ENCODE data around the gene SLC24A3. TPM values are rescaled to one million over a fixed set of nuclear protein-coding genes. Genes with fewer than 3 reads are reported as not detected.
"Not testable (repeated sequence)": the region's sequence is repeated elsewhere in the genome, so short reads cannot be mapped to it uniquely, and the experiment has no call there.

SLC24A3 gene
- total RNA-seq, 1 donor from 2014 or later: 0.51 TPM

DNA sequence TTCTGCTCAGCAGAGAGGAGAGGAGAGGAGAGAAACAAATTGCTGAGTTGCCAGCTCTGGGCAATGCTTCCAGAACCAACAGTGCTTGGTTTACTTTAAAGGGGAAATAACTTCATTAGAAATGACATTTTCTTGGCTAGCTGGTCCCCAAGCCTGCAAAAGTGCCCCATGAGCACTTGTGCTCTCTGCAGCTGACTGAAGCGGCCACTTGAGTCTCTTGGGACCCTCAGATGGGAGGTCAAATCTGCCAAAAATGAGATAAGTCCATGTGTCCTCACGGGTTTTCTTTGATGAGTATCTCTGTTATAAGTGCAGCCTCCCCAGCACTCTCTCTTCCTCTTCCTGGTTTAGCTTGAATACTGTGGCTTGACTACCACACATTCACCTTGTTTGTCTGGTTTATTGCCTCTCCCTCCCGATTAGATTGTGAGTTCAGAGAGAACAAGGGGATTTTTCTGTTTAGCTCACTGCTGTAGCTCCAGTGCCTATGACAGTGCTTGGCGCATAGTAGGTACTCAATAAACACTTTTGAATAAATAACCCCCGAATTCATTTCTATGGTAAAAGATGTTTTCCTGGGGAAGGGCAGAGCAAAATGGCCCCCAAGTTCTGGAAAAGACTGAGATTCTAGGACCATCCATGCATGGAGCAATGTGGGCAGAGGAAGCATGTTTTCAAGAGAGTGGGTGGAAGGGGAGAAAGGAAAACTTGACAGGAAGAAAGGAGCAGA is 538.6 kb downstream of the SLC24A3 start:
- Mint-ChIP-seq H3K9me3 (no peaks in the 10 kb centered on the region), H3K36me3 (ENCODE audit: low read depth) (no peaks in the 10 kb centered on the region), H3K4me3 (no peak overlapping the region), H3K27ac (ENCODE audit: unreplicated experiment) (no peak overlapping the region), H3K4me1 (no peaks in the 10 kb centered on the region), H3K27me3 (ENCODE audit: low read depth) (peaks cover 3% of the 10 kb centered on the region)
- DNase-seq (ENCODE audit: low read depth, low spot score): no peak
- no peak for TF ChIP-seq CTCF (conservative IDR thresholded peaks at IDR 0.05)

- not testable (repeated sequence) for H3K27ac Mint-ChIP-seq (ENCODE audit: unreplicated experiment); H3K27me3 Mint-ChIP-seq (ENCODE audit: low read depth); H3K36me3 Mint-ChIP-seq (ENCODE audit: low read depth); DNase-seq (ENCODE audit: low read depth, low spot score); H3K9me3 Mint-ChIP-seq
- Mint-ChIP-seq H3K4me1 (peaks cover 12% of the 10 kb centered on the region), H3K4me3 (peak overlapping the region; percentile 54)
These were observed 541.8 kb downstream of the SLC24A3 start for GRCh38 chr20:19754201-19754600.

DNA sequence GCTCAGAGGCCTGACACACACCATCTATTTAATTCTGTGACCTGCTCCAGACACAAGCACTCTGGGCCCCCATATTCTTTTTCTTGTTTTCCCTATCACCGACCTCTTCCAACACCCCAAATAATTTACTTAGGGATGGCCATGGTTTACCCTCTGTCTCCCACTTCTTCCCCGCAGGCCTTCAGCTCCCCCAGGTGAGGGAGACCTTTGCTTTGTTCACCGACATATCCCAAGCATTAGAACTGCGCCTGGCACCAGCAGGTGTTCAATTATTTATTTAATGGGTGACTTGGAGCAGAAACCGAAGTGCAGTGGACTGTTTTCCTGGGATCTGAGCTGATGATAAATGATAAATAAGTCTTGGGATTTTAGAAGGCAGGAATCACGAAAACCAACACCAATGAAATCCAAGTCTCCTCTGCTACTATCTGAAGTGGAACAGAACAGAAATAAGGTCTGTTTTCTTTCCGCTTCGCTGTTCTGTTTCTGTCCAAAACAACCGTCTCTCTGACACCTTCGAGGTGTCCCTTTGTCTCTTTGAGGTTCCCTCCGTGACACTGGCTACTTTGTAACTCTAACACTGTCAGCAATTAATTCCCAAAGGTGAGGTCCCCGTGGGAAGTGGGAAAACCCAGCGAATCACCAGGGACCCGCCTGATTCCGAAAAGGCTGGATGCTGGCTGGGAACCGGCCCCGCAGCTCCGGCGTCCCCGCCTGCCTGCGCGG is 544.5 kb downstream of the SLC24A3 start:
- H3K4me1 Mint-ChIP-seq: peaks cover 29% of the 10 kb centered on the region
- DNase-seq (ENCODE audit: low read depth, low spot score): no peak
- no peak for TF ChIP-seq CTCF (conservative IDR thresholded peaks at IDR 0.05)
- peak overlapping the region; percentile 97 for H3K4me3 Mint-ChIP-seq
- H3K27ac Mint-ChIP-seq (ENCODE audit: unreplicated experiment): peak overlapping the region; percentile 57
- H3K36me3 Mint-ChIP-seq (ENCODE audit: low read depth): no peaks in the 10 kb centered on the region
- no peaks in the 10 kb centered on the region for H3K9me3 Mint-ChIP-seq
- H3K27me3 Mint-ChIP-seq (ENCODE audit: low read depth): peaks cover 3% of the 10 kb centered on the region

DNA sequence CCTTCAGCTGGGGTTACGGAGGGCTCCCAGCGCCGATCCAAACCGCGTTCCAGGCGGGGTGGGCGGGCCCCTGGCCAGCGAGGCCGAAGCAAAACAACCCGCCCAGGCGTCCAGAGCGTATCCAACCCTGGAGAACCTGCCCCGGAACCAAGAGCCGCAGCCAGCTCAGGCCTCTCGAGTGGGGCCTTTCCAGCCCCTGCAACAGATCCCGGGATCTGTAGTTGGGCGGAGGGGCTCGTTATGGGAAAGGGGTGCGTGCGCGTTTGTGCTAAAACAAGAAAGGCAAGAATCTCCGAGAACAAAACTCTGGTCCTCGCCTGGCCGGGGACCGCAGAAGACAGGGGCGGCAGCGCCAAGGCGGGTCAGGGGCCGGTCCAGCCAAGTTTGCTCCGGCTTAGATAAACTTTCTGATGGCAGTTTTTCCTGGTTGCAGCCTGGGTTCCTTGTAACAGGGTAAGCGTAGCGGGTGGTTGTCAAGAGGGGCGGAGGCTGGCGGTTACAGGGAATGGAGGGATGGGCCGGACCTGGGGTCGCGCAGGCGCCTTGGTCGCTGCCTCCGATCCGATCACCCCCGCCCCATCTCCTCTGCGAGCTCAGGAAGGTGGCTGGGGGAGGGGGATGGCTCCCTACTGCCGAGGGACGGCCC is 545.2 kb downstream of the SLC24A3 start:
- H3K27ac Mint-ChIP-seq (ENCODE audit: unreplicated experiment): peak overlapping the region; percentile 94
- DNase-seq (ENCODE audit: low read depth, low spot score): peak; percentile 93
- peaks cover 29% of the 10 kb centered on the region for H3K4me1 Mint-ChIP-seq
- no peaks in the 10 kb centered on the region for H3K36me3 Mint-ChIP-seq (ENCODE audit: low read depth)
- no peak for TF ChIP-seq CTCF (conservative IDR thresholded peaks at IDR 0.05)
- H3K4me3 Mint-ChIP-seq: peak overlapping the region; percentile 97
- H3K27me3 Mint-ChIP-seq (ENCODE audit: low read depth): peaks cover 3% of the 10 kb centered on the region
- H3K9me3 Mint-ChIP-seq: no peaks in the 10 kb centered on the region

DNA sequence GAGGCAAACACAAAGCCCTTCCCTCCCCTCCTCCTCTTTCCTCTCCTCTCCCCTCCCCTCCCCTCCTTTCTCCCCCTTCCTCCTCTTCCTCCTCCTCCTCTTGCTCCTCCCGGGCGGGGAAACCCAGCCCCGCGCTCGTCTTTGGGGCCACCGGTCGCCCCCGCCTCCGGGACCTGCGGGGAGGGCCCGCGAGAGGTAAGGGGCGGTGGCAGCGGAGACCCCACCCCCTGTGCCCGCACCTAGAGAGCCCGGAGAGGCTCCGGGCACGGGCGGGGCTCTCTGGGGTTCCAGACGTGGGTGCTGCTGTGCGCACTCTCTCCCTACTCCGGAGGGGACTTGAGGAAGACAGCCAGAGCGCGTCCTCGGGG is 545.7 kb downstream of the SLC24A3 start, which contains the start of gene RIN2:
Gene RIN2 (plus strand): TSS at position 126 of the 368 bp plus-strand sequence. CDS start 131,344 bp downstream, outside the sequence.
- H3K36me3 Mint-ChIP-seq (ENCODE audit: low read depth): no peaks in the 10 kb centered on the region
- peaks cover 3% of the 10 kb centered on the region for H3K27me3 Mint-ChIP-seq (ENCODE audit: low read depth)
- H3K4me3 Mint-ChIP-seq: peak within 1 kb of the TSS; percentile 97
- TF ChIP-seq CTCF (conservative IDR thresholded peaks at IDR 0.05): no peak
- peak within 1 kb of the TSS; percentile 94 for H3K27ac Mint-ChIP-seq (ENCODE audit: unreplicated experiment)
- H3K9me3 Mint-ChIP-seq: no peaks in the 10 kb centered on the region
- DNase-seq (ENCODE audit: low read depth, low spot score): no peak
- H3K4me1 Mint-ChIP-seq: peaks cover 29% of the 10 kb centered on the region
